ENCODE measurements around the gene UTS2R.
"Not testable (repeated sequence)": the region's sequence is repeated elsewhere in the genome, so short reads cannot be mapped to it uniquely, and the experiment has no call there.

Gene UTS2R

GRCh38 chr17:82376042-82376730, 4.6 kb downstream of the UTS2R start:
- DNase-seq, result no peak

DNA sequence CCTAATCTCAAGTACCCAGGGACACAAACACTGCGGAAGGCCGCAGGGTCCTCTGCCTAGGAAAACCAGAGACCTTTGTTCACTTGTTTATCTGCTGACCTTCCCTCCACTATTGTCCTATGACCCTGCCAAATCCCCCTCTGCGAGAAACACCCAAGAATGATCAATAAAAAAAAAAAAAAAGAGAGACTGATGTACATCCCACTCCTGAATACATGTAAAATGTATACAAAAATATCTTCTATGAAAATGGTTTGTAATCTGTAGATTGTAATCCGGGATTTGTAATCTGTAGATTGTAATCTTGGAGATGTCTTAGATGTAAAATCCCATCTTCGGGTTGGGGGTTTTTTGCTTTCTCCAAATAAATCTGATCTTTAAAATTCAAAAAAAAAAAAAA, 5.7 kb downstream of the UTS2R start:
- not testable (repeated sequence) for DNase-seq

GRCh38 chr17:82377924-82378740, 6.6 kb downstream of the UTS2R start:
- DNase-seq, result no peak

- no peak for DNase-seq
Observed at GRCh38 chr17:82378741-82379021, 7.1 kb downstream of the UTS2R start.

GRCh38 chr17:82380860-82381702, 9.5 kb downstream of the UTS2R start:
- no peak for DNase-seq

GRCh38 chr17:82381703-82382009, 10.1 kb downstream of the UTS2R start:
- not testable (repeated sequence) for DNase-seq

- not testable (repeated sequence) for DNase-seq
Observed at GRCh38 chr17:82382220-82382932, 10.8 kb downstream of the UTS2R start.

- DNase-seq, result no peak
Observed at GRCh38 chr17:82382933-82383255, 11.3 kb downstream of the UTS2R start.

DNA sequence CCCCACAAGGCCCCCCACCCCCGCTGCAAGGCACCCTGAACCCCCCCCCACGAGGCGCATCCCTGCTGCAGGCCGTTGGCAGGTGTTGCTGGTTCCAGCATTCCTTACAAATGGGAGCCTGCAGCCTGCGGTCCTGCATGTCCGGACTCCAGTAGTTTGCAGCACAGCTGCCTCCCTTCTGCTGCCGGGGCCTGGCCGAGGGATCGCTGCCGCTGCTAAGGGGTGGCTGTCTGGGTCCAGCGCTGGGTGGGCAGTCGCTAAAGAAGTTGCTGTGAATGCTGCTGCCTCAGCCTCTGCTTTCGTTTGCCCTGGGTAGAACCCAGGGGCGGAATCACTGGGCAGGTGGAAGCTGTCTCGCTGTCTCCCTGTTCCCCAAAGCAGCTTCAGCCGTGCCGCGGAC, 11.8 kb downstream of the UTS2R start:
- DNase-seq, result no peak

DNA sequence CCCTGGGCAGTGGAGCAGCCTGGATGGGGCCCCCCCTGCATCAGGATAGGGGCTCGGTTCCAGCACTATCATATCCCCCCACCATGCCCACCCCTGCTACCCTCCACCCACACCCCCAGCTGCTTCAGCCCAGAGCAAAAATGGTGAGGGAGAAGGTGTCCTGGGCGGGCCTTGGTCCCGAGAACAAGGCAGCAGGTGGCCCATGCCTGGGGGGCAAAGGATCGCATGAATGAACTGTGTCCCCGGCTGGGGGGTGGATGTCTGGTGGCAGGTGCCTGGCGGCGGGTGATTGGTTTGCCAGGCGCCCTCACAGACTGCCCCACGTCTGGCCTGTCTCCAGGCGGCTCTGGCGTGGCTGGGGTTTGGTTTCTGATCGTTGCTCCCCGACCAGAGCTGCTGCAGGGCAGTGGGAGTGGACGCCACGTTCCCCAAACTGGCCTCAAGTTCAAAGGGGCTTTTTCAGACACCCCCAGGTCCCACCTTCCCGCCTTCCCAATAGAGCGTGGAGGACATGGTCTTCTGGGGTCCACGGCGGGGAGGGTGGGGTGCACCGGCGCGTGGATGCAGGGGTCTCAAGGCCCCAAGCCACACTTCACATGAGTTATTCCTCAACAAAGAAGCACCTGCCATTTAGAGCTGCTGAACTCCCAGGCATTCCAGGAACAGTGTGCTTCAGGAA, 12.6 kb downstream of the UTS2R start:
- no peak for DNase-seq

- no peak for DNase-seq
Observed at GRCh38 chr17:82384730-82385481, 13.3 kb downstream of the UTS2R start.

- DNase-seq, result no peak
Observed at GRCh38 chr17:82385559-82386254, 14.1 kb downstream of the UTS2R start.

GRCh38 chr17:82386255-82386831, 14.8 kb downstream of the UTS2R start:
- DNase-seq, result no peak

DNA sequence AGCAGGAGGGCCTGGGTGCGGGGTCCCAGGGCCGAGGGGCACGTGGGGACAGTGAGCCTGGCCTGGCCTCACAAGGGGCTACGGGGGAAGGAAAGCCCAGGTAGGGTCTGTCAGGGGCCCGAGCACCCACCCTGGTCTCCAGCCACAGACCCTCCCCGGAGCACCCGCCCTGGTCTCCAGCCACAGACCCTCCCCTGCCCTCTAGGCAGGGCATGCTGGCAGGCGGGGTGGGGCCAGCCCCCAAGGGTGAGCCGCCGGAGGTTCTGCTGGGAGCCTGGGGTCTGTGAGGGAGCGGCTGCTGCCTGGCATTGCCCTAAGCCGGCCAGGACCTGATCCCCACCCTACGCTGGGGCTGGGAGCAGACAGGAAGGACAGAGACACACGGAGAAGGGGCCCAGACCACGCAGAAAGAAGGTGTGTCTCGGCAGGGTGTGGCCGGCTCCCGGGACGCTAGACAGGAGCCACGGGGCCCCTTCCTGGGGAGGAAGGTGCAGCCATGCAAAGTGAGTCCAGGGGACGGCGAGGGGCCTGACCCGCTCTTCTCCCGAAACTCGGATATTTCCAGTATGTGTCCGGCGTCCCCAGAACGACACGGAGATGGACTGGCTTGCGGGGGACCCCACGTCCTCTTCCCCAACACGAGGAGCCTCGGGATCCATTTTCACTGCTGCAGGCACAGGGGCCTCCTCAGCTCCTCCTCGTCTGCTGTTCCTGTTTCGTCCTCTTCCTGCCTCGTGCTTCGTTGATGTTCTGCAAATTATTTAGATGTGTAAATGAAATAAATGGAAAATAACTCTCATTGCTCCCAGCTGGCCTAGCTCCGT, 15.5 kb downstream of the UTS2R start:
- DNase-seq, result no peak

GRCh38 chr17:82387705-82388106, 16.1 kb downstream of the UTS2R start:
- no peak for DNase-seq

- peak; percentile 14 for DNase-seq
Observed at GRCh38 chr17:82388223-82388921, 16.8 kb downstream of the UTS2R start.

DNA sequence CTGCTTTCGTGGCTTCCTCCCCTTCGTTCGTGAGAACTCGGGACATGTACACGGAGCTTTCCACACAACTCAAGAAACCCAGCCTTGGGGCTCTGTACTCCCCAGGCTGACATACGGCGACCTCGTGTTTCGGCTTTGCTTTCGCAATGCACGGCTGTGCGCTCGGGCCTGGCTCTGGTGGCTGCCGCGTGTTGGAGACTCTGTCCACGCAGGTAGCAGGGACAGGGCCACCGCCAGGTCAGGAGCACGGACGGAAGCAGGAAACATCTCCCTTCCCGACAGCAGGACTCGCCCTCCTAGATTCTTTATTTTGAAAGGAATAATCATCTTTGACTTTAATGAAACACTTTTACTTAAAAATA, 17.3 kb downstream of the UTS2R start:
- DNase-seq, result no peak

DNA sequence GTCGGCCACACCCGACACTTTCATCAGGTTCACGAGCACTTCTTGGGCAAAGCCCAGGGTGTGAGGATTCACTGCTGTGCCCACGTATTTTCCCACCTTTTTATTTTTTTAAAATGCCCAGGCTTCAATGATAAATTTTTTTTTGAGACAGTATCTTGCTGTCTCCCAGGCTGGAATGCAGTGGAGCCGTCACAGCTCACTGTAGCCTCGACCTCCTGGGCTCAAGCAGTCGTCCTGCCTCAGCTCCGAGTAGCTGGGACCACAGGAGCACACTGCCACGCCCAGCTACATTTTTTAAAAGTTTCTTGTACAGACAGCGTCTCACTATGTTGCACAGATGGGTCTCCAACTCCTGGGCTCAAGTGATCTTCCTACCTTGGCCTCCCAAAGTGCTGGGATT, 17.8 kb downstream of the UTS2R start:
- DNase-seq, result no peak

Data from OCI-M1 (cell line).